HEK293T (cell line): Measurements from ENCODE around the gene CD53.

ENCODE experiments used
- CTCF ChIA-PET: fragments of 350-600 bp; formaldehyde crosslinking; extraction: SDS; loops from one replicate; lab custom pipeline; 2021; ENCODE audit warnings: antibody characterized with exemption, inconsistent platforms; lab: Yijun Ruan, JAX
- POLR2A ChIA-PET: fragments of 350-600 bp; formaldehyde crosslinking; extraction: SDS; loops from one replicate; lab custom pipeline; 2020; ENCODE audit warnings: antibody characterized with exemption, inconsistent platforms; lab: Yijun Ruan, JAX
- DNase-seq: peaks from one replicate; pipeline ENCODE4 v3.0.0; 2012; ENCODE audit warnings: mixed read lengths; ENCODE audit errors: extremely low spot score
- ARNT ChIP-seq: fragments of 450-650 bp; IDR thresholded peaks from 2 replicates; pipeline ENCODE4 v1.6.1; 2017; ENCODE audit warnings: mild to moderate bottlenecking
- BHLHE40 ChIP-seq: fragments of 450-650 bp; IDR thresholded peaks from 2 replicates; pipeline ENCODE4 v1.6.1; 2016; ENCODE audit warnings: mild to moderate bottlenecking, moderate library complexity, borderline replicate concordance
- CTBP1 ChIP-seq: fragments of 450-650 bp; IDR thresholded peaks from 2 replicates; pipeline ENCODE4 v1.6.1; 2016; ENCODE audit warnings: borderline replicate concordance
- ELF4 ChIP-seq: fragments of 450-650 bp; IDR thresholded peaks from 2 replicates; pipeline ENCODE4 v1.6.1; 2017; ENCODE audit warnings: antibody characterized with exemption
- FOXA1 ChIP-seq: fragments of 450-650 bp; IDR thresholded peaks from 2 replicates; pipeline ENCODE4 v1.6.1; 2016; ENCODE audit warnings: mild to moderate bottlenecking
- FOXK2 ChIP-seq: fragments of 450-650 bp; IDR thresholded peaks from 2 replicates; pipeline ENCODE4 v1.6.1; 2016; ENCODE audit warnings: mild to moderate bottlenecking
- FOXM1 ChIP-seq: fragments of 450-650 bp; IDR thresholded peaks from 2 replicates; pipeline ENCODE4 v1.6.1; 2017; ENCODE audit warnings: mild to moderate bottlenecking, borderline replicate concordance
- HDGF ChIP-seq: fragments of 450-650 bp; IDR thresholded peaks from 2 replicates; pipeline ENCODE4 v1.6.1; 2017; ENCODE audit warnings: antibody characterized with exemption, borderline replicate concordance
- L3MBTL2 ChIP-seq: fragments of 450-650 bp; conservative IDR thresholded peaks from 2 replicates; pipeline ENCODE4 v1.6.1; 2016; ENCODE audit warnings: mild to moderate bottlenecking
- LEF1 ChIP-seq: fragments of 450-650 bp; IDR thresholded peaks from 2 replicates; pipeline ENCODE4 v1.6.1; 2017; ENCODE audit warnings: mild to moderate bottlenecking, borderline replicate concordance
- NFRKB ChIP-seq: fragments of 450-650 bp; IDR thresholded peaks from 2 replicates; pipeline ENCODE4 v1.6.1; 2016; ENCODE audit warnings: mild to moderate bottlenecking, moderate library complexity
- SP1 ChIP-seq: fragments of 450-650 bp; IDR thresholded peaks from 2 replicates; pipeline ENCODE4 v1.6.1; 2017
- SUZ12 ChIP-seq: fragments of 450-650 bp; IDR thresholded peaks from 2 replicates; pipeline ENCODE4 v1.6.1; 2016; ENCODE audit warnings: mild to moderate bottlenecking
- TARDBP ChIP-seq: fragments of 450-650 bp; IDR thresholded peaks from 2 replicates; pipeline ENCODE4 v1.6.1; 2016
- ZNF384 ChIP-seq: fragments of 450-650 bp; IDR thresholded peaks from 2 replicates; pipeline ENCODE4 v1.6.1; 2016
- TF ChIP-seq, protein P1 (sequence below): fragments of 450-650 bp; IDR thresholded peaks from 2 replicates; pipeline ENCODE4 v1.6.1; 2016

The CD53 gene

DNA sequence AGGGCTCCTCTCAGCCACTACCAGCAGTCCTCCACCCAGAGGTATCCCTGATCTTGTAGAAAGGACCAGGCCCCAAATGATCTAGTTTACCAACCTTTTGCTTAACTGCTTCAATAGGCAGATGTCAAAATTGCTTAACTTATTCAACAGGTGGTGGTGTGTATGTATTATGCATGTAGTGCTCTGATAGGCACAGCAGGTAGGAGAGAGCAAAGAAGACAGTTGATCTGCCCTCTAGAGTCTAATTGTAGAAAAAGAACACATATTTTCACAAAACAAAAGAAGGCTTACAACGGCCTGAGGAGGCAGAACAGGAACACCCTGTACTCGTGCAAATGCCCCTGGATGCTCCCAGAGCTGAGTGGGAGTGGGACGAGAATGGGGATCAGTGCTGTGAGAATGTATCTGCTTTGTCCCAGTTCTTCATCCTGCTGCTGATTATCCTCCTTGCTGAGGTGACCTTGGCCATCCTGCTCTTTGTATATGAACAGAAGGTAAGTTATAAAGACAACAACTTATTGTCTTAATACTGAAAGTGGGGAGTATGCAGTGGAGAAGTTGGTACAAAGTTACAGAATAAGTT lies 21.1 kb downstream of the CD53 start:
- ChIA-PET CTCF (no interaction called here), POLR2A (no interaction called here)
- DNase-seq, result no peak
- TF ChIP-seq TARDBP, result no peak
- no peak for TF ChIP-seq LEF1
- no peak for TF ChIP-seq CTBP1
- no peak for TF ChIP-seq HDGF
- no peak for TF ChIP-seq ZNF384
- no peak for TF ChIP-seq BHLHE40
- TF ChIP-seq SUZ12, result no peak
- no peak for TF ChIP-seq ARNT
- TF ChIP-seq L3MBTL2, result no peak
- no peak for TF ChIP-seq SP1
- no peak for TF ChIP-seq FOXM1
- TF ChIP-seq FOXA1, result no peak
- TF ChIP-seq FOXK2, result no peak
- no peak for TF ChIP-seq ELF4

- ChIA-PET CTCF (no interaction called here), POLR2A (no interaction called here)
- DNase-seq, result no peak
- TF ChIP-seq SP1, result no peak
- TF ChIP-seq ARNT, result no peak
- TF ChIP-seq FOXM1, result no peak
- no peak for TF ChIP-seq FOXK2
- no peak for TF ChIP-seq BHLHE40
- no peak for TF ChIP-seq TARDBP
These were observed 23.1 kb downstream of the CD53 start for GRCh38 chr1:110896090-110896489.

DNA sequence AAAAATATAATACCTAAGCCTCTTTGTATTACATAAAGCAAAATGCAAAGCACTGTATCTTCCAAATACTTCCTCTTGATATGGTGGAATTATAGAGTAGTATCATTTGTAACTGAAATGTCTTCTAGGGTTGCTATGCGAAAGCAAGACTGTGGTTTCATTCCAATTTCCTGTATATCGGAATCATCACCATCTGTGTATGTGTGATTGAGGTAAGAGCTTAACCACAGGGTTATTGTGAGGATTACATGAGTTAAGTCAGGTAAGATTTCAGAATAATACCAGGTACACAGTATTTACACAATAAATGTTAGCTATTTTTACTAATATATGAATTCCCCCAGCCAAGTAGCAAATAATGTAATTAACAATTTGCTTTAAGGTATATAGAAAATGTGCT lies 24.7 kb downstream of the CD53 start:
- CTCF ChIA-PET, result no interaction called here
- DNase-seq, result no peak
- TF ChIP-seq FOXM1, result no peak
- TF ChIP-seq FOXA1, result no peak
- no peak for TF ChIP-seq BHLHE40
- TF ChIP-seq HDGF, result no peak
- TF ChIP-seq SP1, result no peak
- no peak for TF ChIP-seq TARDBP
- TF ChIP-seq SUZ12, result no peak
- TF ChIP-seq, protein P1, sequence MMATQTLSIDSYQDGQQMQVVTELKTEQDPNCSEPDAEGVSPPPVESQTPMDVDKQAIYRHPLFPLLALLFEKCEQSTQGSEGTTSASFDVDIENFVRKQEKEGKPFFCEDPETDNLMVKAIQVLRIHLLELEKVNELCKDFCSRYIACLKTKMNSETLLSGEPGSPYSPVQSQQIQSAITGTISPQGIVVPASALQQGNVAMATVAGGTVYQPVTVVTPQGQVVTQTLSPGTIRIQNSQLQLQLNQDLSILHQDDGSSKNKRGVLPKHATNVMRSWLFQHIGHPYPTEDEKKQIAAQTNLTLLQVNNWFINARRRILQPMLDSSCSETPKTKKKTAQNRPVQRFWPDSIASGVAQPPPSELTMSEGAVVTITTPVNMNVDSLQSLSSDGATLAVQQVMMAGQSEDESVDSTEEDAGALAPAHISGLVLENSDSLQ, result no peak
- TF ChIP-seq LEF1, result no peak
- TF ChIP-seq ARNT, result no peak
- TF ChIP-seq L3MBTL2, result no peak
- TF ChIP-seq ZNF384, result no peak
- POLR2A ChIA-PET, result no interaction called here

- ChIA-PET POLR2A (no interaction called here), CTCF (no interaction called here)
- TF ChIP-seq BHLHE40, result no peak
- no peak for TF ChIP-seq L3MBTL2
- TF ChIP-seq SP1, result no peak
- TF ChIP-seq FOXA1, result no peak
- TF ChIP-seq FOXK2, result no peak
- TF ChIP-seq LEF1, result no peak
- no peak for TF ChIP-seq CTBP1
- DNase-seq, result no peak
These were observed 25.9 kb downstream of the CD53 start for GRCh38 chr1:110898734-110899457.

DNA sequence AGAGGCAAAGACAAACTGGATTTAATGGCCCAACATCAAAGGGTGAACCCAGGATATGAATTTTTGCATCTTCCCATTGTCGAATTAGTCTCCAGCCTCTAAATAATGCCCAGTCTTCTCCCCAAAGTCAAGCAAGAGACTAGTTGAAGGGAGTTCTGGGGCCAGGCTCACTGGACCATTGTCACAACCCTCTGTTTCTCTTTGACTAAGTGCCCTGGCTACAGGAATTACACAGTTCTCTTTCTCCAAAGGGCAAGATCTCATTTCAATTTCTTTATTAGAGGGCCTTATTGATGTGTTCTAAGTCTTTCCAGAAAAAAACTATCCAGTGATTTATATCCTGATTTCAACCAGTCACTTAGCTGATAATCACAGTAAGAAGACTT lies 26.5 kb downstream of the CD53 start:
- POLR2A ChIA-PET, result no interaction called here
- CTCF ChIA-PET, result no interaction called here
- no peak for DNase-seq
- TF ChIP-seq TARDBP (no peak), SP1 (no peak), CTBP1 (no peak)

GRCh38 chr1:110902820-110903463 lies 30.0 kb downstream of the CD53 start:
- TF ChIP-seq L3MBTL2, result no peak
- no peak for DNase-seq
- ChIA-PET POLR2A (no interaction called here), CTCF (no interaction called here)

GRCh38 chr1:110903853-110904500 lies 31.0 kb downstream of the CD53 start:
- ChIA-PET POLR2A (no interaction called here), CTCF (no interaction called here)
- no peak for TF ChIP-seq SP1
- no peak for TF ChIP-seq HDGF
- no peak for TF ChIP-seq BHLHE40
- TF ChIP-seq FOXA1, result no peak
- no peak for TF ChIP-seq L3MBTL2
- no peak for TF ChIP-seq TARDBP
- TF ChIP-seq ELF4, result no peak
- no peak for TF ChIP-seq SUZ12
- no peak for TF ChIP-seq NFRKB
- no peak for TF ChIP-seq FOXM1
- no peak for TF ChIP-seq CTBP1
- no peak for TF ChIP-seq LEF1
- no peak for TF ChIP-seq ZNF384
- TF ChIP-seq, protein P1, result no peak
- TF ChIP-seq FOXK2, result no peak
- TF ChIP-seq ARNT, result no peak
- DNase-seq, result no peak
